Measurements from ENCODE around the gene FHOD3.

The FHOD3 gene

DNA sequence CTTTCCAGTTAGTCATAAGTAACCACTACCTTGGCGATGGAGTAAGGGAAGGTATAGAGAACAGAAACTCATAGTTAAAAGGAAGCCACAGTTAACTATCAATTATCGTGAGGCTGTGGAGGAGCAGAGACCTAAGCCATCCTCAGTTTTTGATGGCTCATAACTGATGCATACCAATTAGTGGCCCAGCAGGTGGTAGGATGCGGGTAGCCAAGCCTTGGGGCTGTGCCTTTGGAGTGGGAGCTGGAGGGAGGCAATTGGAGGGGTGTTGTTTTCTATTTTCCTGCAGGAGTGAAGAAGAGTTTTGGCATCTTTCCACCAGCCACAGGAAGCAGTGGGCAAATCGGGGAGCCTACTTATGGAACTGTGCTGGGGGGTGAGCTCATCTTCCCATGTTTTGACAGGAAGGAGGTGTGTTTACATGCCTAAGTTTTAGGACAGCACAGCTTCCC, 336.5 kb downstream of the FHOD3 start:
- no peak for DNase-seq (ENCODE audit: low read depth)

DNA sequence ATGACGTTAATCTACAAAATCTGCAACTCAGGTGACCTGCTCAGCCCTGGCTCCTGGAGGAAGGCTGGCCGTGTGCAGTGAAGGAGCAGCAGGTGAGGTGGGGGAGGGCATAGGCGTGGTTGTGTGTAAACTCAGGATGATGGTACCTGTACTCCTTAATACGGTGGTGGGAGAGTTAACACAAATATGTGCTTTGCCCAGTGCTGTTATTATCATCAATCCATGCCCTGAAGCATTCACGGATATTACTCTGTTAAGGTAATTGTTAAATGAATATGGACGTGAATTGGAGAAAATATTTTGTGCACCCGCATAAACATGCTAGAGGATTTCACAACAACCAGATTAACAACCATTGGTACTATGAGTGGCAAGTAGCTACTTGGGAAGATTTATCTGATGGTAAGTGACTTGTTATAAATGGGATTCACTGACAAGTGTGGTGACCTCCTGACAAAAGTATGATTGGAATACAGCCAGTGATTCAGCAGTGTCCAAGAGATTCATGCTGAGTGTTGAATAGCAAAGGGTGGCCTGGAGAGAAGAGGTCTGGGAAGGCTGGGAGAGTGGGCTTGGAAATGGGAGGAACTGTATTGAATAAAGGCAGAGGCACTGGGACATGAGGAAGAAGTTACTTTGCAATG, 337.2 kb downstream of the FHOD3 start:
- DNase-seq (ENCODE audit: low read depth) = no peak

DNA sequence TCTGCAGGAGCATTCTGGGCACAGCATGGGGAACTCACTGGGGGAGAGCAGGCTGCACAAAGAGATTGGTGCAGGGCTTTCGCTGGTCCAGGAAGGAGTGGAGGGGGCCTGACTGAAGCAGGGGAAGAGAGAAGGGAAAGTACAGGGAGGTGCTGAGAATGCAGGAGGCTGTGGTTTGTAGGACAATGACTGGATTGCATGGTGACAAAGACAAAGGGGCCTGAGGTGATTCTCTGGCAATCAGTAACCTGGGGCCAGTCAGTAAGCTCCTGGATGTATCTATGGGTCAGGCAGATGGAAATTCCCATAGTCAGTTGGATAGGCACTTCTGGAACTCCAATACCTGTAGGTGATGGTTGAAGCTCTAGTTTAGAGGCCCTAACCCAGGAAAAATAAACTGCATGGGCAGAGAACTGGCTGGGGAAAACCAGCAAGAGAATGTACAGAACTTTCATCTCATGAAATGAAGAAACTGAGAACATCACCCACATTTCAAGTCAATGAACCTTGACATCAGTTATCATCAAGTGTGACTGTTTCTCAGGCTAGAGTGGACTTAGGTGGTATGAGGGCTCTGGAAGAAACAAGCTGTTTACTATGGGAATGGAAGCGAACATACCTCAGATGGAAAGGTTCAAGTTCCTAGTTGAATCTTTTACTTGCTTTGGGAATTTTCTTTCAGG, 338.0 kb downstream of the FHOD3 start:
- no peak for DNase-seq (ENCODE audit: low read depth)

DNA sequence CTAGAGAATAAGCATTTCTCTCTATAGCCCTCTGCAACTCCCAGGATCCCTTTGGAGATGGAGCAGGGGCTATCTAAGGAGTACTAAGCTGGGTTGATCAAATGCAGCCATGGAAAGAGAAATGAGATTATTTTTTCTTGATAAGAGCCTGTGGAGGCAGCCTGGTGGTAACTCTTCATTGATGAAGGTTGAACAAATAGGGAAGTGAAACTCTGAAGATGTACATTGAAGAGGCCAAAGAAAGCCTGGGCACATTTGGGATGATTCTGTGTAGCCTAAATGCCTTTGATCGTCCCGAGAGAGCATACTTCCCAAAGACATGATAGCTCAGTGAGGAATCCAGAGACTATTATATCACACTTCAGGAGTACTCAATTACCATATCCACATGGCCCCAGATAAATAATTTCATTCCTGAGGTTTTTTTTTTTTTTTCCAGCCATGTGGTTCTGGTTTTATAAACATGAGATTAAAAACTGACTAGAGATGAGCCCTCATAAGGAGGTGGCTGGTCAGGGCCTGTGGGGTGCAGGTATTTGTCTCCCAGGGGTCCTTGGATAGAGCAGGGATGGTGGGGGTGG, 338.8 kb downstream of the FHOD3 start:
- DNase-seq (ENCODE audit: low read depth) = no peak

DNA sequence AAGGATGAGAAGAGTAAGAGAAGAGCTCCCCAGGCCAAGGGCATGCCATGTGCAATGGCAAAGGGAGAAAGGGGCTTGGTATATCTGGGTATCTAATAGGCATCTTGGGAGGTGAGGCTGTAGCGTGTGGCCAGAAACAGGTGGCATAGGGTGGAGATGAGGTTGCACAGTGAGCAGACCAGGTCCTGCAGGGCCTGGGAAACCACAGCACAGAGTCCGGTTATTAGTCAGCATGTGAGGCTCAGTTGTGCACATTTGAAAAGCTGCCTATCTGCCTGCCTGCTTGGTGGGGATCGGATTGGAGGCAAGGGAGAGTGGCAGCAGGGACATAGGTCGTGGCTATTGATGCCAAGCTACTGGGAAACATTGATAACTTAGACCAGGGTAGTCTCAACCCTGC, 340.7 kb downstream of the FHOD3 start:
- DNase-seq (ENCODE audit: low read depth) = no peak

DNA sequence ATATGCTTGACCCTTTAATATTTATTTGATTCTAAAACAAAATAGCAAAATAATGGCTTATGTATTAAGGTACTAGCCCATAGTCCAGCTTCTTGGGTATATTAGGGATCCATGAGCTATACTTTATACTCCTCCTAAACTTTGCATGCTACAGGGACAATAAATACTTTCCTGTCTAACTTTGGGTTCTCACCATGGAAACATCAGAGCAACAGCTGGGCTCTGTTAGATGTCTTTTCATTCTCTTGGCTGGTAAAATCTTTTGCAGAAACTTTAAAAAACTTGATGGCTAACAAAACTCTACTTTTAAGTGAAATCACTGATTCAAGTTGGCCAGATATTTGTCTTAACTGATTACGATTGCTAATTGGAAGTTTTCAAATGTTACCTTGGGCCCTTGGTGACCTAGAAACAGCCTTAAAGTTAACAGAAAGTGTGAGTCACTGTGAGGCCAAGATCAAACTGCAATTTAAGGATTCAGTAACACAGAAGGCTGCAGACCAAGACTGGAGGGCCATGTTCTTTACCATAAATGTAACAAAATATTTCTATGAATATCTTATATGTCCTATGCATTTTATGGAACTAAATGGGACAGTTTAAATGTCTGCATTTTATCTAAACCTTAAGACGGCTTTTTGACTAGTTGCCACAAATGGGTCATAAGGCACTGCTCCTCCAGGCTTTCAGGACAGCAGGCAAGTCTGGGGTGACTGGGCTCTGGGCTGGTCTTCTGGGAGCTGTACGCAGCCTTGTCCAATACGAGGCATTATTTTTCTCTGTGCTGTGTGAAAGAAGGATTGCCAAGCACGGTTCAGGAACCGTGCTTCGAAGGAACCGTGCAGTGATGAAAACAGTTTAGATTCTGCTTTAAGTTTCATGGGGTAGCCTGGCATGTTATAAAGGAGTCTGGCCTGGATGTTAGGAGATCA, 342.8 kb downstream of the FHOD3 start:
- DNase-seq (ENCODE audit: low read depth) = no peak

DNA sequence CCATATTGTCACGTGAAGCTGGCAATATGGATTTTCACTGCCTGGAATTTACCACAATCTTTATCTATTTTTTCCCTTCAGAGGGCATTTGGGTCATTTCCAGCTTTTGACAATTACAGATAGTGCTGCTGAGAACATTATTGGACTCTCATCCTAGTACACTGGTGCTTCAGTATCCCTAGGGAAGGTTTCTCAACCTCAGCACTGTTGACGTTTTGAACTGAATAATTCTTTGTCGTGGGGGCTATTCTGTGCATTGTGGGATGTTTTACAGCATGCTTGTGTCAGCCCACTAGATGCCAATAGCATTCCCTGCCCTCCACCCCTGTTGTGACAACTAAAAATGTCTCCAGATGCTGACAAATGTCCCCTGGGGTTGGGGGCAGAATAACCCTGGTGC, 345.5 kb downstream of the FHOD3 start:
- no peak for DNase-seq (ENCODE audit: low read depth)

DNA sequence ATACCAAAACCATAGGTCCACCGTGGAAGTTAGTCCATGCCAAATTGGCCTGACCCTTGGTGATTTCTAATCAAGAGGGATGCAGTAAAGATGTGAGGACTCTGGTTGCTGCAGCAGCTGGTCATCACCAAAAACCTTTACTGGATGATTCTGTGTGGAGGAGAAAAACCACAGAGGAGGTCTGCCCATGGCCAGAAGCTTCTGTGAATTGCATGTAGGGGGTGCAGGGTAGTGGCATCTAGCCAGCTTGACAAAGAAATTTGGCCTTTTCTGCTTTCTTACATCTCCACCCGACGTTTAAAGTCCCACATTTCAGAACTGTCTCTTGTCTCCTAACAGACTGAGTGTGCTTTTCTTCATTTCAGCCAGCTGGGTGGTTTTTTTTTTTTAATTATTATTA, 351.3 kb downstream of the FHOD3 start:
- no peak for DNase-seq (ENCODE audit: low read depth)

DNA sequence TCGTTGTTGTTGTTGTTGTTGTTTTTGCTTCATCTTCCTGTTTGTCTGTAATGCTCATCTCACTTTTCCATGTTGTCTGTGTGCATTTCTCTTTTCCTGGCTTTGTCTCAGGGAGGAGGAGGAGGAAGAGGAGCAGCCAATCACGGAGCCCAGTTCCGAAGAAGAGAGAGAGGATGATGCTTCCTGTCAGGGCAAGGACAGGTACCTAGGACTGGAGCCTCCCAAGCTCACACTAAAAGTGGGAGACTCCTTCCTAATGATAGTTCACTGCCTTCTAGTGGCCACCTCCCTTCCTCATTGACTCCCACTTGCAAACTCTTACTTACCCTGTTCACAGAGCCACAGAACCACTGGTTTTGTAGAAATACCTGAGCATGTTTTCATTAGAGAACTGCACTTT, 351.7 kb downstream of the FHOD3 start:
- DNase-seq (ENCODE audit: low read depth) = no peak

DNA sequence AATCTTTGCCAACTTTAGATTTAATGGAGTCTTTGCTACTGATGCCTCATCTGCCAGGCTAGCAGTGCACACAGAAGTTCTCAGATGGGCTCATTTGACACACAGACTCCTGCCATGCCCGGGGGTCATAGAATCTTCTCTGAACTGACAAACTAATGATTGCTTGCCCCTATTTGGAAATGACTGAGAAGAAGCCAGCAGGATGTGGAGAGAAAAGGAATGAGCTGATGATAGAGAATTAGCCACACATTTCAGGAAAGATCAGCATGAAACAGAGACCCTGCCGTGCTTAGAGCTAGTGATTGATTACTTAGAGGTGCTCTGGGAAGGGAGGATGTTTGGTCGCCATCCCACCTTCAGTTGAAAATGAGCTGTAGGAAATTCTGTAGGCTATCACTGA, 352.8 kb downstream of the FHOD3 start:
- no peak for DNase-seq (ENCODE audit: low read depth)

DNA sequence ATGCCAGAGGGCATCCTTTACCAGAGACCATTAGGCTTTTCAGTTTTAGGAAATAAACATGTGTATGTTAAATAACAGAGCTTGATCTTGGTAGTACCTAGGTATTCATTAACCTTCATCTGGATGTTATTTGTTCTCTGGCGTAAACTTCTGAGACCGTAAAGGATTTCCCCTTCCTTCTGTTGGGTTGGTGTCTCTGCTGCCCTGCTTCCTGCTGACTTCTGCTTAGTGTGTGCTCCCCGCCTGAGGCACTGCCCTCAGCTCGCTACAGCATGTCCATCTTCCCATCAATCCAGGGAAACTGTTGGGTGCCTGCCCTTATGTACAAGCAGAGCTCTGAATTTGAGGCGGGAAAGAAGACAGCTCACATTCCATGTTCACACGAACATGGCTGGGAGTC, 353.4 kb downstream of the FHOD3 start:
- DNase-seq (ENCODE audit: low read depth) = no peak

DNA sequence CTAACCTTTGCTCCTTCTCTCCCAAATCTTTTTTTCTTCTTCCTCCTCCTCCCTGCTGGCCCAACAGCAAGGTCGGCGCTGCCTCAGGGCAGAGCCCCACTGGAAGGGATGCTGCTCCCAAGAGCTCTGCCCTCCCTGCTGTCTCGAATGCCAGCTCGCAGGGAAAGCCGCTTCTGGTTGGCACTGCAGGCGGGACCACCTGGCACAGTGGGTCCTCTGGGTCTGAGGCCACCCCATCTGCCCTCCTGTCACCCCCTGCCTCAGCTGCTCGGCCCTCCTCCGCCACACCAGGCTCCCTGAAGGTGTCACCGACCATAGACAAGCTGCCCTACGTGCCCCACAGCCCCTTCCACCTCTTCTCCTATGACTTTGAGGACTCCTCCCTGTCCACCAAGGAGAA, 355.0 kb downstream of the FHOD3 start:
- DNase-seq (ENCODE audit: low read depth) = no peak

DNA sequence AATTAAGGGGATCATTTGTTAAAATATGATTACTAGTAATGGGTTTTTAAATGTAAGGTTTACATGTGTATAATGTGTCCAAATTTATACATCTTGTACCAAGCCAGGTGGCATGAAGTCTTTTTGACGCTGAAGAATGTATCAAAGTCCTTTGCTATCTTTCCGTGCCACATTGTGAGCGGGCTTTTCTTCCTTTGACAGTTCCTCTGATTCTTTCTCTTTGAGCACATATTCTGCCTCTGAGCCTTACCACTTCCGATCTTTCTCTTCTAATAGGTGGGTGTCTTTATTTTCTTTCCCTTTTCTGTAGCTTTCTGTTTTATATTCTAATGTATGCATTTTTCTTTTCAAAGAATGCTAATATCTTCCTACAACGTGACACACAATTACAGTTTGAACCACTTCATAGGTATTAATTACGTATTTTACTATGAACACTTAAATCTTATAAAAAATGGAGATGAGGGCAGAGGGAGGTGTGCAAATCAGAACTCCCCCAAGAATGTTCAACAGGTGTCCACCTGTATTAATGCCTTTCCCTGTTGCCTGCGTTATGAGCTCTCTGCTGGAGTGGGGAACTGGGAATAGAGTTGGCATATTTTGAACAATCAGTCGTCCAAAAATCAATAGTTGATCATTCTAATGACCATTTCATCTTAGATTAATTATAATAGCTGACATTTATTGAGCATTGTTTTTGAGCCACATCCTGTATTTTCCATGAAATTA, 355.8 kb downstream of the FHOD3 start:
- no peak for DNase-seq (ENCODE audit: low read depth)

DNA sequence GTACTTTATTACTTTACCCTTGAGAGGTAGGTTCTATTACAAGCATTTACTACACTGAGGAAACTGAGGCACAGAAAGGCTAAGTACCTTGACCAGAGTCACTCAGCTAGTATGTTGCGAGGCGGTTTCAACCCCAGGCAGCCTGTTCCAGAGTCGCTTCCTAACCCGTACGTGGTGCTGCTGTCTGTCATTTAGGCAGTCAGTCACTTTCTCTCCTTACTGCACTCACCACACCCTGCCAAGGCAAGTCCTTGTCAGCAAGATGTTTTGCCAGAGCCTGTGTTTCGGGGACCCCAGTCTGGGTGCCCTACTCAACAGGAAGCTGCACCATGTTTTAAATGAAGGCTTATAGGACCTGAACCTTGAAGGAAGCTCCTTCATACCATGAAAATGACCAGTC, 356.4 kb downstream of the FHOD3 start:
- no peak for DNase-seq (ENCODE audit: low read depth)

DNA sequence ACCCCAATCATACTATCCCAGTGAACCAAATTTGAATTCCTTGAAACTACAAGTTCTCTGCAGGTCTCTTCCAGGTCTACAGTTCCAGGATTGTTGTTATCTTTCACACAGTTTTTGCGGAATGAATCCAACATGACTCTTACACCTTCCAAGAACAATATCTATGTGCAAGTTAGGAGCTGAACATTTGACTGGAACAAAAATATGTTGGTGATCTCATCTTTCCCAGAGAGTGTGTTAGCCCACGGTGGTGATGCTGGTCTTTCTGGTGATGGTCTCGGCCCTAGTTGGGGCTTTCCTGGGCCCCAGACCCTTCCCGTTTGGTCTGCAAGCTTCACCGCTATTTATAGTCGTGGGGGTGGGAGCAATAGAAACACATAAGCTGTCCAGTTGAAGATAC, 357.6 kb downstream of the FHOD3 start:
- no peak for DNase-seq (ENCODE audit: low read depth)

DNA sequence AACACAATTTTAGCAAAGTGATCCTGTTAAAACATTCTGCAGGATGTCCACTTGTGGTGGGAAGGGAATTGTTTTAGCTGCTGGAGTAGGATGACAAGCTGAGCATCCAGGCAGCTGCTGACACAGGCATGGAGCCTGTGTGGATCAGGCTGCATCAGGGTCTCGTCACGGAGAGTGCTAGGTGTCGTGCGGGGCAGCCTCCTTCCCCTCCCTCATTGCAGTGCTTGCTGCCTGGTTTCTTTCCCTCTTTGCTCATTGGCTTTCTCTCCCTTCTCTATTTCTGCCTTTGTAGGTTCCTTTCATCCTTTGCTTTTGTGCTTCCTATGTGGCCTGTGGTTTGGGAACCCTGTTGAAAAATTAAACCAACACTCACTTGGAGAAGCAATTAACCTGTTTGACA, 358.4 kb downstream of the FHOD3 start:
- DNase-seq (ENCODE audit: low read depth) = no peak

DNA sequence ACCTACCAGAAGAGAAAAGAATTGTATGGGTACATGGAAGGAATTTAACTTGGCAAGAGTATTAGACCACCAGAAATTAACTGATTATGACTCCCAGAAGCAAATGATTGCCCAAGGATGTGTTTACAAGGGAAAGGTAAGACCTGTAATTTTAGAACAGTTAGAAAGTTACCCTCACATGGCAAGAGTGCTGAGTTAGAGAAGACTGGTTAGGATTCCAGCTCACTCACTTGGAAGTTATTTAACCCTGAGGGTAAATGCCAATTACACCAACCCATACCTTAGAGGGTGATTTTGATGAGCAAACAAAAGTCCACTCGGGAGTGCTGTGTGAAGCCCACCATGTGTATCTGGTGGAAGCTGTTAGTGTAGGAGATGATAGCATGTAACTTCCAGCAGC, 361.1 kb downstream of the FHOD3 start:
- no peak for DNase-seq (ENCODE audit: low read depth)

DNA sequence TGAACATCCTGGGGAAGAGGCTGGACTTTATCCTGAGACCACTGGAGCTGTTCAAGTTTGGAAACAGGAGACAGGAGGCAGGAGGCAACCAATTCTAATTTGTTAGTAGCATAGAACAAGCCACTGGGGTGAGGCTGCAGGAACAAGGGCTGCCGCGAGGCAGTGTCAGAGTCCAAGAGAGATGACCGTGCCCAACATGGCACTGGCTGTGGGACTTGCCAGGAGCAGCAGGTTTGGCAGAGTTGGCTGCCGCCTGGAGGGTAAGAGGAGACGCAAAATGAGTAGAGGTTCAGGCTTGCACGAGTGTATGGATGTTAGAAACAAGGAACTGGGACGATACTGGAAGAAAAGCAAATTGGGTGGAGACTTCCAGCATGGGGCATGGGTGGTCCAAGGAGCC, 362.8 kb downstream of the FHOD3 start:
- no peak for DNase-seq (ENCODE audit: low read depth)

DNA sequence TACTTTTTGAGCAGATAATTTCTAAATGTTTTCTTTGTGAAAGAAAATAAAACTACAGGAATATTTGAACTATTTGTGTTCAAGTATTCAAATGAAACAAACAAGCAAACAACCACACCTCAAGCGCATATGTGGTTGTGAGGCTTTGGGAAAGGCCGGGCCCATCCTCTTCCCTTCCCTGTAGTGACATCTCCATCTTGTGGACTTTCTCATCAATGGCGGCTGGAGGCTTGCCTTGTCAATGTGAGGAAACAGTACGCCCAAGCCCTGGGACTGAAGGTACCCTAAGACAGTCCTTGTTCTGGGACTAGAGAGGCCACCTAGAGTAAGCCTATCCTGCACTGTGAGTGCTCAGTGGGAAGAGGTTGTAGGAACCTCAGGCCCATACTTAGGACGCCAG, 364.5 kb downstream of the FHOD3 start:
- no peak for DNase-seq (ENCODE audit: low read depth)

DNA sequence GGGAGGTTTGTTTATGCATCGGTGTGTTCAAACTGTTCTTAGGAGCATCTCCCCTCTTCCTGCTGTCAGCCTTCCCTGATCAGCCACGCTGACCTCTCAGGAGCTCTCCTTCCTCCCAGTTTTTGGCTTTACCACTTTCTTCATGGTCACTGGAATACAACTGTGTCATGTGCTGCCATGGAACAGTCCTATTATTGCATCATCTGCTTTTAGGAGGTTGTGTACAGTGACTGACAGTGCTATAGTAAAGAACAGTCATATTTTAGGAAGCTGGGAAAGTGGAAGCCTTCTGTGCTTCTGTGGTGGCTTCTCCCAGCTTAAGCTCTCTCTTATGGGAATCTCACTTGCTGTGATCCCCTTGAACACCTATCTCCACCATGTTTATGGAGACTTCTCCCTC, 365.8 kb downstream of the FHOD3 start:
- DNase-seq (ENCODE audit: low read depth) = no peak

DNA sequence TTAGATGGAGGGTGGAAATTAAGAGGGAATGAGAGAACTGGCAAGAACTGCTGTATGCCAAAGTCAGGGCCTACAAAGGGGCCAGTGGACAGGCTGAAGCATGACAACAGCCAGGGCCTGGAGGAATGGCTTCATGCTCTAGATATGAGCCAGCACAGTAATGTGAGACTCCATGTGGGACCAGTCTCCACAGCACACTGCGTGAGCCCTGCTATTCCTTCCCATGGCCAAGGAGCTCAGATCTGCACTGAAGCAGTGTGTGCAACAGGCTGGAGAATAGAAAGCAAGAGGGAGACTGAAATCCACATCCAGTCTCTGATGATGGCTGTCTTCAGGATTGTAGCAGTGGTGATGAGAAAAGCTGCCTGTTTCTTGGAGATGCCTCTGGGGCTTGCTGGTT, 368.4 kb downstream of the FHOD3 start:
- DNase-seq (ENCODE audit: low read depth) = no peak

DNA sequence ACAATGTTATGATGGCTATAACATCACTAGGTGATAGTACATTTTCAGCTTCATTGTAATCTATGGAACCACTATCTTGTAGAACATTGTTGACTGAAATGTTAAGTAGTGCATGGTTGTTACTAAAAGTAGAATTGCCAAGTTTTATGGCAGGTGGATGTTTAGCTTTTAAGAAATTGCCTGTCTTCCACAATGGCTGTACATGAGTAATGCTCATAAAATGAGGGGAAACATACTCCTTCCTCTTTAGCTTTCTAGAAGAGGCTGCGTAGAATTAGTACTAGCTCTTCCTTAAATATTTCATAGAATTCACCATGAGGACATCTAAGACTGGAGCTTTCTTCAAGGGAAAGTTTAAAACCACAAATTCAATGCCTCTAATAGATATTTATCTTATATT, 370.3 kb downstream of the FHOD3 start:
- DNase-seq (ENCODE audit: low read depth) = no peak
